Right hindlimb (tissue), 1 donor: ENCODE results near the gene CDHR2.
A peak's percentile ranks its signal among the peaks of the same experiment; 100 is the strongest.

Experiments
- DNase-seq: peaks from one replicate; pipeline ENCODE4 v3.0.0-alpha.2; 2018

CDHR2 gene

DNA sequence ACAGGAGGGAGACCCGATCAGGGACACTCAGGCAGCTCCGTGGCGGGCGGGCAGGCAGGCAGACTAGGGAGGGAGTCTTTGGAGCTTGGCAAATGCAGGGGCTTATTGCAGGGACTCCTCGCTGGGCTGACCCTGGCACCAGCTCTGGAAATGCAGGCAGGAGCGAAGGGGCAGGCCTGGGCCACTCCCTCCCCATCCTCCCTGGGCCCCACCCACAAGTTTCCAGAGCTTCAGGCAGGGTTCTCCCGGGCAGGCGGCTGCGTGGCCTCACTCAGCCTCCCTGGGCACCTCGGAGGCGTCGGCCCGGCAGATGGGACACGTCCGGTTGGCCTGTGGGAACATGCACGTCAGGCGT is 20.4 kb upstream of the CDHR2 start:
- DNase-seq: no peak

DNA sequence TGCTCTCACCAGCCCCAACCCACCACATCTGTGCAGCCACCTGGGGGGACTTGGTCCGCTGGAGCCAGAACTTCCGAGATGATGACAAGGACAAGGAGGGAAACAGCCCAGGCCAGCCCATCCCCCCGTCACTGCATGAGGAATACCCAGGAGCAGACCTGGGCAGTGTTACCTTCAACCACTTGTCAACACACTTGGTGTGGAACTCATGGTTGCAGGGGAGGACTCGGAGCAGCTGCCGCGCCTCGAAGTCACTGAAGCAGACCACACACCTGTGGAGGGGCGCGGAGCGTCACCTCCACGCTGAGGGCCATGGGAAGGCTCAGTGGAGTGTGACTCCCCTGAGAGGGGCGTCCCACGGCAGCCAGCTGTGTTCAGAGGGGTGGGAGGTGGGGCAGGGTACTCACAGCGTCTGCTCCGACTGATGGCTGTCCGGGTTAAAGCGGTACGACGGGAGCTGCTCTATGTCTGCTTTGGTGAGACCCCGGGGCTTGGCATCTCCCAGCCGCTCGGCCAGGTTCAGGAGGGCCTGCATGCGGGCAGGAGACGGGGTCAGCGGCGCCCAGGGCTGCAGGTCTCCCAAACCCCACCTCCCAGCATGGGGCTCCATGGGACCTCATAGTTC is 19.9 kb upstream of the CDHR2 start:
- no peak for DNase-seq

DNA sequence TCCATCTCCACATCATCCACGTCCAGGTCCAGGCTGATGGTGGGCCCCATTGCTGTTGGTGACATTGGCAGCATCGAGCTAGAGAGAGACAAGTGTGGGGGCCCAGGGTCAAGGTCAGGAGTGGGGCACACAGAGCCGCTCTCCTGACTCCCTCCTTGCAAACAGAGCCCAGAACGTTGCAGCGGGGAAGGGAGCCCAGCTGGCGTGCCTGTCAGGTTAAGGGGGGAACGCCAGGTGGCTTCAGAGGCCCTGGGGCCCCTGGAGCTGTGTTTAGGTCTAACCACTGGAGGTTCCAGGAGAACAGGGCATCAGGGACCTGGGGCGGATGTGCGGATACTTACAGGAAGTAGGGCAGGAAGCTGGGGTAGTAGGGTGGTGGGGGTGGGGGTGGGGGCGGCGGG is 19.4 kb upstream of the CDHR2 start:
- no peak for DNase-seq

DNA sequence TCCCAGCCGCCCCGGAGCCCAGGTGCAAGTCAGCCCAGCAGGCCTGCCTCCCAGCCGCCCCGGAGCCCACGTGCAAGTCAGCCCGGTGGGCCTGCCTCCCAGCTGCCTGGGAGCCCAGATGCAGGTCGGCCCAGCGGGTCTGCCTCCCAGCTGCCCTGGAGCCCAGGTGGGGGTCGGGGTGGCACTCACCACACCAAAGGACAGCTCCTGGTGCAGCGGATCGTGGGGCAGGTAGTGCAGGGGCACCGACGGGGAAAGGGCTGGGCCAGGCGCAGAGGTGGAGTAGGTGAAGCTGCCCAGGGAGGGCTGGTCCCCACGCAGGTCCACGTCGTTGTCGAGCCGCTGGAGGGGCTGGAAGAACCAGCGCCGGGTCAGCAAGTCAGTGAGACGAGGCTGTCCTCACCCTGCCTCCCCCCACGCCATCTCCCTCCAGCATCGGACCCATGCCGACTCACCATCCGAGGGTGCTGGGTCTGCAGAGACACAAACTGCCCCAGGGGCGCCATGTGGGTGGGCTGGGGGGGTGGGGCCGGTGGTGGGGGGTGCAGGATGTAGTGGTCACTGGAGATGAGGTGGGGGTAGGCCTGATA is 18.7 kb upstream of the CDHR2 start:
- no peak for DNase-seq

DNA sequence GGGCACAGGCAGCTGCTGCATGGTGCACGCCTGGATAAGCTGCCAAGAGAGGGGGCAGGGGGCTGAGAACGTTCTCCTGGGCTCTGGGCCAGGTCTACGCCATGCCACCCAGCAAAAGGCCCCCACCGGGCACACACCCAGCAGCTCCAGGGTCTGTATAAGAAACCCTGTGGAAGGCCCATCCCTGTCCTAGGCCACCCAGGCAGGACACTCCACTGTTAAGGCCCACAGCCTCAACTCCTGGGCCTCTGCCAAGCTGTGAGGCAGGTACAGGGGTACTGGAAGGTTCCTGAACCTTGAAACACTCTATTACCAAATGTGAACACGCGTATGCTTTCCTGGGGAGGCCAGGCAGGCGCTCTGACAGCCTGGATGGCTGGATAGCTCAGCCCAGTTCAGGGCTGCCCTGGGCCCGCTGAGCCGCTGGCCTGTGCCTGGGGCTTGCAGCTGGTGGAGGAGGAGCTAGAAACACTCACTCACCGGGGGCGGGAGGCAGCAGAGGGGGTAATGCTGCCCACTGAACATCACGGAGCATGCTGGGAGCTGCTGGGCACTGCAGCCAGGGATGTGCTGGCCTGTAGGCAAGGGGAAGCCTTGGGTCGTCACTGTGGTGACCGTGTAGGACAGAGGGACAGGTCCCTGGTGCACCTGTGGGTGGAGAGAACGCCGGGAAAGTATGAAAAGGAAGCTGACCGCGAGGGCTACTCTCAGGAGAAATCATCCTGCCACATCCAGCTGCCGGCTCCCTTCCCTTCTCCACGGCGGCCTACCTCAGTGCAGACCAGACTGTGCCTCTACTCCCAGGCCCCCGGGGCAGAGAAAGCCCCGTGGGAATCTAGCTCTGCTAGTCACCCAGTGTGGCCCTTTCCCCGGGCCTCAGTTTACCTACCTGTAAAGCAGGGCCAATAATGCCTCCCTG is 17.9 kb upstream of the CDHR2 start:
- DNase-seq: peak; percentile 81

DNA sequence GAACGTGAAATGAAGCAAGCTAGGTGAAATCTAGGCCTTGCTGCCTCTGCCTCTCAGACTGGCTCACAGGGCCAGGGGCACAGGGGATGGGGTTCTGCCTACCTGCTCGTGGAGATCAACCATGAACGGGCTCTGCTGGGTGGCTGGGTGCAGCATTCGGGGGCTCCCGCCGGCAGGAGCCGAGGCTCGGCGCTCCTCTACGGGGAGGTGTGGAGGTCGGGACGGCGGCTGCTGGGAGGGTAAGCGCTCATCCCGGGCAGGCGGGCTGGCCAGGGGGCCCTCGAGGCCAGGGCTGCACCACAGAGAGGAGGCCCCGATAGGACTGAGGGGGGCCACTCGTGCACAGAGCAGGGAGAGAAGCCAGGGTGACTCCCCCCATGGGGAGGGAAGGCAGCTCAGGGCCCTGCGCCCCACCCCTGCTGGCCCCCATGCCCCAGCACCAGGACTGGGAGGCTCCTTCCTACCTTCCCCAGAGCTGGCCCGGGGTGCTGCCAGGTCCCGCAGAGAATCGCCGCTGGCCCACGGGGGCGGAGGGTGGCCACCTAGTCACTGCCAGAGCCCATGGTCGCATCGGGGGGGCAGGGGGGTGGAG is 17.1 kb upstream of the CDHR2 start:
- no peak for DNase-seq

DNA sequence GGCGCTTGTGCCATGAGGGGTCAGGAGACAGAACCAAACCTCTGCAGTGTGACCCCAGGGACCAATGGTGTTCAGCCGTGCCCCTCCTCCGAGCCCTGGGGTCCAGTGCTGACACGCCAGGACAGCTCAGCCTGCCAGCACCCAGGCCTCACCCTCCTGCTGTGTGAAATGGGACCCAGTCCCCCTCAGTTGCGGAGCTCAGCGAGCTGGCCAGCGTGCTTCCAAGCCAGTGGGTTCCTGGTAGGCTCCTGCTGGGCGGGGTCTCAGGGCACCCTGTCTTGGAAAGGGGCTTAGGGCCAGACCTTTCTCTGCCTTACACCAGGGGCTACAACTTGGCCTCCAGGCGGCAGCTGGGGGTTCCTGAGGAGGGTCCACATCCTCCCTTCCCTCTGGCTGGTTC is 16.3 kb upstream of the CDHR2 start:
- no peak for DNase-seq

DNA sequence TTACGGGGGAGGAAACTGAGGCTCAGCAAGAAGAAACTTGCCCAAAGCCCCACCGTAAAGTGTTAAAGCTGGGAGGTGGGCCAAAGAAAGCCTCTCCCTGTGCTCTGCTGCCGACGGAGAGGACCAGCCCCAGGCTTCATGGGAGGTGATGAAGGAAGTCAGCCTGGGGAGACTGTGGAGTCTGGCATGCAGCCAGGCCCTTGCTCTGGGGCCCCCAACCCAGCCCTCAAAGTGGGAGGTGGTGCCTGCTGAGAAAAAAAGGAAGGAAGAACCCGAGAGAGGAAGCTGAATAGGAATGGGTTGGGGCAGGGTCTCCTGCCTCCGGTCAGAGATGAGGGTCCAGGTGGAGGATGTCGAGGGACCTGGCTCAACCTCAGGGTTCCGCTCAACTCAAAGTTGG is 15.8 kb upstream of the CDHR2 start:
- DNase-seq: peak; percentile 63

DNA sequence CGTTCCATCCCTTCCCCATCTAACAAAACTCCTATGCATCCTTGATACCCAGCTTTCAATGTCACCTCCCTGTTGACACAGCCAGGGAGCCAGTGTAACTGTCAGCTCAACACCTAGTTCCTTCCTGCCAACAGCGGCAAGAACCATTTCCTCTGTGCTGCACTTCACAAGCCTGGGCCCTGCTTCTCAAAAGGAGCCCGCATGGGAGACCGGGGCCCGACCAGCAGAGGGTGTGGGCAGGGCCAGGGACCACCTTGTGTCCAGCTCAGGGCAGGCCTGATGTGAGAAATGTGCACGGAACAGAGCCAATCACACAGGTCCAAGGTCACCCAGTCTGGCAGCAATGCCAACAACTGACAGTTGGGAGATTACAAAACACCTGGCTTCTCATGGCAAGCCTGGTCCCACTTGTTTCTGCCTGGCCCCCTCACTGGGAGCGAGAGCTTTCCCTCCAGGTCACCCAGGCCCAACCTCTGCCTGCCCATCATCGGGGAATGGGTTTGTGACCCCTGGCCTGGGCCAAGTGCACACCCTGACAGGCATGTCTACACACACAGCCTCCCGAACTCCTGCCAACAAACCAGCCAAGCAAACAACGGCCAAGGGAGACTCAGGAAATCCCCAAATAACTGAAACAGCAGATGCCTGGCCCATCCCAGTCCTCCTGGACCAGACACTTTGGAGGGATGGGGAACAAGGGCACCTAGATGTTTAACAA is 15.1 kb upstream of the CDHR2 start:
- no peak for DNase-seq

DNA sequence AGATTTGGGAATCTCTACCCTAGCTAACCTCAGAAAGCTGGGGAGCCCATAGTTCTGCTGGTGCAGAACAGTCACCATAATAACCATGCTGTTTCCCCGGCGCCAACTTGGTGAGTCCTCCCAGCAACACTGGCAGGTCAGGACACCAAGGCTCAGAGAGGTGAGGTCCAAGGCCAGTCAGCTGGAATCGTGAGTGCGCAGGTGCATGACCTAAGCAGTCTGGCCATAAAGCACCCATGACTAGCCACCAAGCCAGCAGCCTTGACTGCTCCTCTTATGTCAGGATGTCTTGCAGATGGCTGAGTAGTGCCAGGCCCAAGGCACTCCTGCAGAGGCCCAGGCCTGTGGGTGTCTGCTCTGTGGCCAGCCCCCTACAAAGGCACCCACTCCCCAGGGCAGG is 14.5 kb upstream of the CDHR2 start:
- no peak for DNase-seq

DNA sequence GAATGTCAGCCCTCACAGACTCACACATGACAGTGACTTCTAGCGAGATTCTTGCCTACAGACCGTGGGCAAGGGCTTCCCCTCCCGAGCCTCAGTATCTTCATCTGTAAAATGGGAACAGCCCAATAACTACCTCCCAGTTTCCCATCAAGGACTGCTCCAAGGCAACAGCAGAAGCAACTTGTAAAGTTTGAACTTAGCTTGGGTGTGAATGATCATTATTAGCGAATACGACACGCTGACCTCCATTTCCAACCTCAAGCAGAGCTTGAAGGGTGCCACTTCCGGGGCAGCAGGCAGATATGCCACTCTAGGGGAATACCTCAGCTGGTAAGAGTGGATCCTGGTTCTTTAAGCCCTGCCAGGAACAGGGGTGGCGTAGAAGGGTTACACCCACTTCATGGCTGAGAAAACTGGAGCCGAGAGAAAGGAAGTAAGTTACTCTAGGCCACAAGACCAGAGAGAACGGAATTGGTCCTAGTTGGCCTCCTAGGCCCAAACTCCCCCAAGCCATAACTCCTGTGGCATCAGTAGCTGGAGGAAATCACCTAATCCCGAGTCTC is 14.0 kb upstream of the CDHR2 start:
- DNase-seq: no peak

DNA sequence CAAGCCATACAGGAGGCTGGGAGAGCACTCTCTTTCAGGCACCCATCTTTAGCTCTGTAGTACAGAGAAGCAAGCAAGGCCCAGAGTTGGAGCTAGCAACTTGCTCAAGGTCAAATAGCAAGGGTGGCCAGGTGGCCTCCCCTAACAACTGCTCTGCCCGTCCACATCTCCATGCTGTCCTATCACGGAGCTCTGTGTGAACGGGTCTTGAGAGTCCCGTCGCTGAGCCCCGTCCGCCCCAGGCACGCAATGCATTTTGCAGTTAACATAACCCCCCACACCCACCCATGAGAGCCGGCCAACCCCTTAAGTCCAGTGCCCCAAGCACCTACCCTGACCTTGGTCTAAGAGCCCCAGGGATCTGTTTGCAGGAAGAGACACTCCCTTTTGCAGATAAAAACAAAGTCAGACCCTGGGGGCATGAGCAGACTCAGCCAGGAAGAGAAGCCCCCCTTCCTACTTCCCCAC is 13.4 kb upstream of the CDHR2 start:
- no peak for DNase-seq

DNA sequence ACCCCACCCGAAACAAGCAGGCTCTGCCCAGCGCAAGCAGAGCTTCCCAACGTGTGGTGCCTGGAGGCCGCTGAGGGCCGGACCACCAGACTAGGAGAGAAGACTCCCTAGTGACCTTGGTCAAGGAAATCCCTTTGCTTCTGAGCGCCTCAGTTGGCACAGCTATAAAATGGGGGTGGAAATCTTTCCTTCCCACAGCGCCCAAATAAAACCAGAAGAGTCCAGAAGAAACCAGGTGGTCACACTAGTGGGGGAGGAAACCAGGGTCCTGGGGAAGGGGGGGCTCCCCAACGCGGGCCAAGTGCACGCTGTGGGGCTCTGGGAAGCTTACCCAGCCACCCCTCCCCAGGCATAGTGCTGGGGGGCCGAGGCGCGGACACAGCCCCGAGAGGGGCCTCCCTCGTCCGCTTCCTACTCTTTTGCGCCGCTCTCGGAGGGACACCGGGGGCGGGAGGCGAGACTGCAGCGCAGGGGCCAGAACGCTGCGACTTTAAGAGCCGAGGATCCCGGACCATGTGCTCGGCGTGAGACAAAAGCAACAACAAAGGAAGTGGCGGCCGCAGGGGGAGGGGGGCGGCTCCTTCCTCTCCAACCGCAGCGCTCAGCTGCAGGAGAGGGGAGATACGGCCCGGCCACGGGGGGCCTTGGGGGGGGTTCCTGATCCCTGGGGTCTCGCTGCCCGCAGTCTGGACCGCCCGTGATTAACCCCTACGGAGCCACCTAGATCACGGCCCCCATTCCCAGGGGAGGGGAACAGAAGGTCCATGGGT is 12.8 kb upstream of the CDHR2 start:
- peak; percentile 91 for DNase-seq

DNA sequence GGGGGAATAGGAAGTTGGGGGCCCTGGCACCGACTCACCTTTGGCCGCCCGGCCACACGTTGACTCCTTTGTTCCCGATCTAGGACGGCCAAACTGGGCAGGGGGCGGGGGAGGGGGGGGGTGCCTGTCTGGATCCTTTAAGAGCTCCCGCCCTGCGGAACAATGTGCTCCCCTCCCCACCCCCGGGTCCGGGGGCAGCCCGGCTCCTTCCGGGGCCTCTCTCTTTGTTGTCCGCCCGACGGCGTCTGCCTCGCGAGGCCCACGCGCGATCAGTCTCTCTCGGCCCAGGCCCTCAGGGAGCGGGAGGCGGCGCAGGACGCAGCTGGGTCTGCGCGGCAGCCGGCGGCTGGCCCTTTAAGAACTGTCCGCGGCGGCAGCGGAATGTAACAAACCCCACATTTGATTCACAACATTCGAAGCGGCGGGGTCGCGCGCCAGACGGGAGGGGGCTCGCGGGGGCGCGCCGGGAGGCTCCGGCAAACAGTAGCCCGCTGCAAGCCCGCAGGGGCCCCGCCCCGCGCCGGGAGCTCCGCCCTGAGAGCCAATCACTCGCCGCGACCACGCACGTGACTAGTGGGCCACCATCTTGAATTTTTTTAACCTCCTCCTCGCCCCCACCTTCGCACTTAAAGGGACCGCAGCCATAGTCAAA is 12.1 kb upstream of the CDHR2 start, which contains the start of gene RNF44:
Gene RNF44 (minus strand): TSS at position 501 of the 652 bp plus-strand sequence. CDS start 4,930 bp downstream, outside the sequence.
- DNase-seq: peak; percentile 99

DNA sequence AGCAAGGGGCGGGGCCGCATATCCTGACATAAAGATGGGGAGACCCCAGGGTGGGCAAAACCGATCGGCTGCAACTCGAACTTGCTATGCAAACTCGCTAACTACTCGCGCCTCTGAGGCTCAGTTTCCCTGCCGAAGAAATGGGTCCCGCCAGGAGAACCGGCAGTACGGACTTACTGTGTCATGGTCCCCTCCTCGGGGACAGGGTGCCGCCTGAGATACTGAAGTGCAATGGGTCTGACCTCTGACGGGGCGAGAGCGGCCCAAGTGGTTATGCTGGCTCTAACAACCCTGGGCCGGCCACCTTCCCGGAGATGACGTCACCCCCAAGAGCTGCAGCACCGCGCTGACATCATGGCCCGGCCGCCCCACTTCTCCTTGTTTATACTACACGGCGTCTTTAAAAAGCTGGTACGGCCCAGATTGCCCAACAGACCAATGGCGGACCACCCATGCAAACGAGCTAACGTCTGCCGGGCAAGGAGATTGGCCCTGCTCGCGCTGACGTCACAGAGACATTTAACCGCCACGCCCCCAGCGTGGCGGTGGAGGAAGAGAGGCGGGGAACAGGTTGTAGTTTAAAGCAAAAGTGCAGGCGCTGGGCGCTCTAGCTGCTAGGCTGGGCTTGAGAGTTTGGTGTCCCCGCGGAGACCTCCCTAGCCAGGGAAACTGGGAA is 11.4 kb upstream of the CDHR2 start:
- DNase-seq: peak; percentile 99

DNA sequence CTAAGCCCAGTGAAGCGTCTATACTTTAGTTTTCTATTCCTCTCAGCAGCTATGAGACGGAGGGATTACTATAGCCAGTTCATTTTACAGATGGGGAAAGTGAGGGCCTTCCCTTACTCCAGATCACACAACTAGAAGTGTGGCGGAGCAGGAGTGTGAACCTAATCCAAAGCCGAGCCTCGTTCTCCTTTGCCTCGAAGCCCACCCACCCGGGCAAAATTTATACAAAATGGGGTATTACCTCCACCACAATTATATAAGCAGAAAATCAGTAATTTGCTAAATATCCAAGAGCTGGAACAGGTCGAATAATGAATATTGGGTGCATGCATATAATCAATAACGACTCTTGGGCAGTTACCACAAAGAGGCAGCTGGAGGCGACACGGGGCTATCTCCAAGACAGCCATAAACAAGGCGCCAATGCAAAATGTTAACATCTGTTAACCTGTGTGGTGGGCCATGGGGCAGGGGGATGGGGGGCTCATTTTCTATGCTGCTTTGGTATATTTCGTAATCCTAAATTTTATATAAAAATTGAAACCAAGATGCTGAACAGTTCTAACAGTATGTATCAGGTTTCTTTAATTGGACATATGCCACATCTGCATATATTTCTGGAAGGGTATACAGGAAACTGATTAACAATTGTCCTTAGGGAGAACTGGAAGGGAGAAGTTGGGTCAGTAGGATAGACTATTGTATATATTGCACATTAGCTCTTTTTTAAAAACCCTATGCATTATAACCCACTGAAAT is 10.7 kb upstream of the CDHR2 start:
- DNase-seq: no peak

DNA sequence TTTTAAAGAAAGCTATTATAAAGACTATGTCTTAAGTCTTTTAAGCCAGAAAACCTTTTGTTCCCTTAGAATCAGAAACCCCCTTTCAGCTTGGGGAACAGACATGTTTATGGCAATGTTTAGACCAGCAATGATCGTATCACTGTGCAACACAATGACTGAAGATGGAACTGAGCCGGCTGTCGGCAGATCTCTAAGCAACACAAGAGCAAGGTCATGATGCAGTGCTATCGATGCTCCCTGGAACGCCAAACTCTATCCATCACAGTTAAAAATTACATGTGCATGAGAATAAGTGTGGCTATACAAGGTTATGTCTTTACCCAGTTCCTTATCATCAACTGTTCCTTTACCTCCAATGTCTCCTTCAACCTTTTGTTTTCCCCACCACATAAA is 10.2 kb upstream of the CDHR2 start:
- DNase-seq: no peak

DNA sequence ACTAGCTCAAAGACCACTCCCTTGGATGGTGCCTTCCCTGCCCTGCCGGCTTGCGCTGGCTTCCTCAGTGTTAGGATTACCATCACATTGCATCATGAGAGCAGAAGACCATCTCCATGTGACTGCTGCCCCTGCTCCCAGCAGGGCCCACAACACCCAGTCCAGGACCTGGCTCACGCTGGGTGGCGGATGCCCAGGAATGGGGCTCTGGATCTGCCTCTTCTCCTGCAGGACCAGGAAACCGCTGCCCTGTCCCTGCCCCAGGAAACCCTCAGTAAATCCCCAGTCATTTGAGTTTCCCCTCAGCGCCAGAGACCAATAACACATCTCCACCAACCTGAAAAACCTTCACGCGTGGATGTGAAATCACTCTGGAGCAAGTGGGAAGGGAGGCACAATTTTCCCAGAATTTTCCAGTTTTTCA is 8.7 kb upstream of the CDHR2 start:
- DNase-seq: no peak

DNA sequence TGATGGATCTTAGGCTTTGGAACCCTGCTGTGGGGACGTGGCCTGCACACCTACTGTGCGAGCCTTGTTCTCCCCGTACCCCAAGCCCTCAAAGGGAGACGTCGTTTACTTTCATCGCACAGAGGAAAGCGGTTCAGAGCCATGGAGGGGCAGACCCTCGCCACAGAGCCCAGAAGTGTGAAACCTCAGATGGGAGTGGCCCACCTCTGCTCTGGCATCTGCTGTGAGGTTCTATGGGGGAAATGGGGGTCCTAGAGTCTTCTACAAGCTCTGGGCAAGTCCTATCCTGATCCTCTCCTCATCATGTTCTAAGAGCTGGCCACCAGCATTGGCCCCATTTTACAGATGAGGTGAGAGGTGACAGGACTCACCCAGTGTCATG is 8.2 kb upstream of the CDHR2 start:
- no peak for DNase-seq
